Measurements from ENCODE around the gene ZNF142. TPM values are rescaled to one million over a fixed set of nuclear protein-coding genes. Genes with fewer than 3 reads are reported as not detected.

ZNF142 gene
- total and polyA plus RNA-seq, 2 of the 8 experiments (the other 6 are each of a cell fraction or from before 2014, with no cell fraction given) = 9.4 to 32.5 TPM

DNA sequence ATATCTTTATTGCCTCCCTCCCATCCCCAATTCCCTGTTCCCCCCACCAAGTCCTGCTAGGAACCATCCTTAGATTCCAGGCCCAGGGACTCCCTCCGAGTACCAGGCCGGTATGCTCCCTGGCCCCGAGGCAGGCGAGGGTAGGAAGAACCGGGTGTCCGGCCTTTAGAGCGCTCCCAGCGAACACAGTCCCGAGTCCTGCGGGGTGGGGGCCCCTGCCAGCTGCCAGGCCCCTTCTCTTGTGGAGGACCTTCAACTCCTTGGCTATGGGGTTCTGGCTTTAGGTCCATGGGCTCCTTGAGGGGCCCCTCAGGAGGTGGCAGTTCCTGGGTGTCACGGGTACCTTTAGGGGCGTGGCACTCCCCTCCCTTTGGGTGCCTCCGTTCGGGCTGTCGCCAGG, 4.5 kb upstream of the ZNF142 start:
- no peaks in the 10 kb centered on the region for H4K20me1 ChIP-seq (replicated peaks in 1 of 2; ENCODE audit: control insufficient read depth in 1 of 2, insufficient read depth in 2 of 2, low read length in 2 of 2)
- no peak overlapping the region for H3K56ac ChIP-seq (replicated peaks; ENCODE audit: insufficient read length, low read depth, low read length)
- no peak overlapping the region for H3K9ac ChIP-seq (replicated peaks in 1 of 4; ENCODE audit: extremely low read depth in 1 of 4, low read depth in 3 of 4, low read length in 3 of 4)
- no peak overlapping the region for H3K4ac ChIP-seq (replicated peaks; ENCODE audit: insufficient read length, low read depth, low read length)
- ChIA-PET CTCF (ENCODE audit: partially characterized antibody) (interaction anchor here (1.2 to 2.0 kb wide), 5 partner anchors 15 to 392 kb away, joined by 3 to 6 read pairs (median 4); no protein-coding TSS in a partner anchor), POLR2A (ENCODE audit: partially characterized antibody) (no interaction called here)
- H3K4me1 ChIP-seq (replicated peaks in 1 of 4; ENCODE audit: control insufficient read depth in 3 of 4, insufficient read depth in 4 of 4, low read length in 3 of 4) = peaks cover 0 to 5% (median under 1%) of the 10 kb centered on the region in 4 experiments; a peak in 2 of 7 replicates
- H4K8ac ChIP-seq (ENCODE audit: extremely low read depth, insufficient read depth, low read length) = no peak overlapping the region
- no peak overlapping the region for H3K23ac ChIP-seq (ENCODE audit: insufficient read length)
- H4K91ac ChIP-seq (replicated peaks; ENCODE audit: insufficient read length, low read length) = no peak overlapping the region
- H3K27me3 ChIP-seq (replicated peaks in 1 of 4; ENCODE audit: control insufficient read depth in 3 of 4, extremely low read depth in 1 of 4, insufficient read depth in 3 of 4, low read length in 3 of 4) = no peaks in the 10 kb centered on the region
- DNase-seq (ENCODE audit: low read depth in 1 of 2, low spot score in 2 of 2) (no peak), FAIRE-seq (no peak)
- H3K14ac ChIP-seq (ENCODE audit: insufficient read length) = no peak overlapping the region
- no peak overlapping the region for H2AK5ac ChIP-seq (ENCODE audit: low read depth, low read length)
- peaks cover 30 to 57% (median 46%) of the 10 kb centered on the region in 4 experiments for H3K36me3 ChIP-seq (ENCODE audit: control insufficient read depth in 2 of 4, insufficient read depth in 4 of 4, low read length in 3 of 4)
- H2AFZ ChIP-seq (ENCODE audit: low read length) = no peak overlapping the region
- no peak overlapping the region for H3K18ac ChIP-seq (ENCODE audit: extremely low read depth, low read length)
- H3K79me2 ChIP-seq (ENCODE audit: control insufficient read depth in 1 of 2, insufficient read depth in 2 of 2, low read length in 2 of 2) = peaks cover 0 to under 1% of the 10 kb centered on the region in 2 experiments; a peak in 1 of 4 replicates
- no peak overlapping the region for H3K4me2 ChIP-seq (ENCODE audit: insufficient read depth in 1 of 2, low read depth in 2 of 2, low read length in 2 of 2)
- H3K27ac ChIP-seq (ENCODE audit: low read depth, low read length) = no peak overlapping the region
- 89% methylated on average over 13 of the region's 15 CpGs; no CpG with 5 or more reads in 1 of the 2 experiments for WGBS, 2 experiments (ENCODE audit: extremely low coverage in 1 of 2, insufficient coverage in 1 of 2, insufficient read length in 1 of 2, insufficient replicate concordance in 2 of 2, low coverage in 1 of 2, low lambda C conversion rate in 2 of 2, missing lambda C conversion rate in 1 of 2)
- no peak overlapping the region for H2BK20ac ChIP-seq (ENCODE audit: low read length)
- no peak overlapping the region for H4K5ac ChIP-seq (ENCODE audit: insufficient read length, low read depth, low read length)
- H3K23me2 ChIP-seq (ENCODE audit: low read depth, low read length) = peaks cover 7% of the 10 kb centered on the region; the same call in 1 of the 2 replicates
- no peak overlapping the region for H2BK5ac ChIP-seq (ENCODE audit: low read depth, low read length)
- no peaks in the 10 kb centered on the region for H3K9me3 ChIP-seq (ENCODE audit: insufficient read depth in 2 of 2, low read depth in 1 of 2, low read length in 1 of 2)
- no peak overlapping the region for H2BK120ac ChIP-seq (replicated peaks; ENCODE audit: low read depth, low read length)
- no peak overlapping the region for H2BK15ac ChIP-seq (ENCODE audit: low read length)
- H3K4me3 ChIP-seq (ENCODE audit: extremely low read depth in 1 of 4, insufficient read depth in 2 of 4, low read depth in 3 of 4, low read length in 4 of 4) = no peak overlapping the region
- peaks cover 2% of the 10 kb centered on the region; the same call in 1 of the 2 replicates for H3K79me1 ChIP-seq (ENCODE audit: low read depth, low read length)
- H2BK12ac ChIP-seq (ENCODE audit: low read depth, low read length) = no peak overlapping the region
- TF ChIP-seq EZH2 (IDR thresholded peaks at IDR 0.05; ENCODE audit: low read depth, low read length, severe bottlenecking) (no peak), CTBP2 (IDR thresholded peaks at IDR 0.05; ENCODE audit: borderline replicate concordance, insufficient read depth, insufficient read length, low read length) (no peak)

All from H1 (cell line).